Raji (cell line): ENCODE measurements around the gene F2.

Experiments used
- POLR2A ChIP-seq: IDR thresholded peaks from 2 replicates; pipeline ENCODE4 v1.6.1; 2011; ENCODE audit warnings: low read depth, low read length, control low read depth; ENCODE audit not compliant: insufficient read depth

The F2 gene

DNA sequence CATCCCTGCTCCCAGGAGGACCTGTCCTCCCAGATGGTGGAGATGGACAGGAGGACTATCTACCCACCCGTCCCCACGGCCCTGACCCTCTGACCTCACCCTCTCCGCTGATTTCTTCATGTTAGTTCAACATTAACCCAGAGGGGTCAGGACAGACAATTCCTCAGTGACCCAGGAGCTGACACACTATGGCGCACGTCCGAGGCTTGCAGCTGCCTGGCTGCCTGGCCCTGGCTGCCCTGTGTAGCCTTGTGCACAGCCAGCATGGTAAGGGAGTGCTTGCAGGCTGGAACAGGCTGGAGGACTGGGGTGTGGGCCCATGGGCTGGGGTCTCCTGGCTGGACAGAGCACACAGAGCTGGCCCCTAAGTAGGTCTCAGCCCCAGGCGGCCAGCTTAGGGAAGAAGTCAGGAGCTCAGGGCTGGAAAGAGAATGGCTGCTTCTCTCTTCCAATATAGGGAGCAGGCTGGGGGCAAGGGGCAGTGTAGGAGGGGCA, at the start of gene F2:
F2 (plus strand) TSS at position 166 of the 495 bp plus-strand sequence; CDS start at position 189, 23 bp downstream.
- no peak for TF ChIP-seq POLR2A

DNA sequence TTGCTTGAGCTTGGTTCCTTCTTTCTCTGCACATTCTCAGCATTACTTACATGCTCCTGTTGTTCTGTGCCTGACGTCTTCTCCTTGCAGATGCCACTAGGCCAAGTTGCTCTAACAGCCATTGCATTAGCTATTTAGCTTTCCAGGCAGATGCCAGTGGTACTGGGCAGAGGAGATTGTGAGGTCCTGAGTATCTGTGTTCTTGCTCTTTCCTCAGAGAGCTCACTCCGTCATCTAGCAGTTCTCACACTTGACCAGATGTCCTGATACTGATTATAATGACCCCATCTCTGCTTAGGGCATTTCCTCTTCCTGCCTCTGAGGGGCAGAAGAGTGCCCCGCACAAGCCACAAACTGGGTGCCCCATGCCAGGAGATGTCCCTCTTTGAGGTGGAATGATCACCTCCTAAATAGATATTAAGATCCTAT, 49.3 kb upstream of the F2 start:
- TF ChIP-seq POLR2A: no peak

DNA sequence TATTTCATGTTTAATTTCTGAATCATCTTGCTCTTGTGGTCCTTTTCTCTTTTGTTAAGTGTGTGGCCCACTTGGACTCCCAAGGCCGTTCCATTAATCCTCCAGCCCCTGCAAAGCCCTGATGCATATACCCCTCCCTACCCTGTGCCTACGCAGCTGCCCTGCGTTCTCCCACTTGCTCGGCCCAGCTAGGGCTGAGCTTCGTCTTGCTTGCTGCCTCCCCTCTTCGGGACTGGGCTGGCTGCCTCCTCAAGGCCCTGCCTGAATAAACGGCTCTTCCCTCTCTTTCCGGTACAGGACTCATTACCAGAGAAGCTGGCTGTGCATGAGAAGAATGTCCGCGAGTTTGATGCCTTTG, 47.1 kb upstream of the F2 start:
- no peak for TF ChIP-seq POLR2A

DNA sequence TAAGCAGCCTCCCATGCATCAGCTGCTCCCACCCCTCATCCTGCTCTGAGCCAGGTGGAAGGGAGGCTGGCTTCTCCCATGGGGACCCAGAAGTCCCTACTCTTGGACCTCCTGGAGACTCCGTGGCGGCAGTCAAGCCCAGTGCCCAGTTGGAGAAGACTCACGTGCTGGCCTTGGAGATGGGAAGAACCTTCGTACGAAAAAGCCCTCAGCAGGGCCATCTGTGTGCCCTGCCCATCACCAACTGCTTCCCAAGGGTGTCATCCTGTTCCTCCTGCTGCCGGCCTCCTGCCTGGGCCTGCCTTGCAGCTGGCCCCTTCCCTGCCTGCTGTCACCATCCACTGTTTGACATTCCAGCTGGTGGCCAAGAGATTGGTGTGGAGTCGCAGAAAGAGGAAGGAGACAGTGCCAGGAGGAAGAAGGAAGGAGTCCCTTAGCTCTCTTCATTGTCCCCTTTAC, 46.6 kb upstream of the F2 start:
- no peak for TF ChIP-seq POLR2A

DNA sequence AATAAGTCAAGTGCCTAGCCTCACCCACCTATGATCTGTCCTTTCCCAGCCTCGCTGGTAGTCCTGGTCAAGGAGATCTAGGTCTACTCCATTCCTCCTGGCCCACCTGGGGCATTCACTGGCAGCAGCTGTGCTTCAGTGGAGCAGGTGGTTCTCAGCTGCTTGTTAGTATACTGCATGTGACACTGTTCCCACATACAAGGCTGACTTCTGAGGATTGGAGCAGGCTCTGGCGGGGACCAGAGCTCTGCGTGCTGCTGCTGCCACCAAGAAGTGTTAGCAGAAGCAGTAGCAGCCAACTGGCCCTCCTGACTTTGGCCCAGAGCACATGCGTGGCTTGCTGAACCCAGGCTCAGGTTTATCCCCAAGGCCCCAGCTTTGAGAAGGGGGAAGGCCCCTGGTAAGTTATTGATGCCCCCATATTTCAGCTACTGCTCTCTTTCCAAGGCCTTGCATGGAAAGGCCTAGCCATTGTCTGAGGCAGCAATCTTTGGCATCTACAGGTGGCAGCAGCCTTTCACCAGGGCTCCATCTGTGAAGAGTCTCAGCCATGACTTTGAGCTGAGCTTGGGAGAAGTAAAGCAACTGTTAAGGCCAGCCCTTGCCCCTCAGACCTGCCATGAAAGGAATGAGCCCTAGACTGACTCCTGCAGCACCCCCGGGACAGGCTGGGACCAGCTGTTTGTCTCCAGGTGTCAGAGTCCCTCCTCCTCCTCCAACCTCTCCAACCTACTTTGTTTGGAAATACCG, 45.1 kb upstream of the F2 start:
- no peak for TF ChIP-seq POLR2A

DNA sequence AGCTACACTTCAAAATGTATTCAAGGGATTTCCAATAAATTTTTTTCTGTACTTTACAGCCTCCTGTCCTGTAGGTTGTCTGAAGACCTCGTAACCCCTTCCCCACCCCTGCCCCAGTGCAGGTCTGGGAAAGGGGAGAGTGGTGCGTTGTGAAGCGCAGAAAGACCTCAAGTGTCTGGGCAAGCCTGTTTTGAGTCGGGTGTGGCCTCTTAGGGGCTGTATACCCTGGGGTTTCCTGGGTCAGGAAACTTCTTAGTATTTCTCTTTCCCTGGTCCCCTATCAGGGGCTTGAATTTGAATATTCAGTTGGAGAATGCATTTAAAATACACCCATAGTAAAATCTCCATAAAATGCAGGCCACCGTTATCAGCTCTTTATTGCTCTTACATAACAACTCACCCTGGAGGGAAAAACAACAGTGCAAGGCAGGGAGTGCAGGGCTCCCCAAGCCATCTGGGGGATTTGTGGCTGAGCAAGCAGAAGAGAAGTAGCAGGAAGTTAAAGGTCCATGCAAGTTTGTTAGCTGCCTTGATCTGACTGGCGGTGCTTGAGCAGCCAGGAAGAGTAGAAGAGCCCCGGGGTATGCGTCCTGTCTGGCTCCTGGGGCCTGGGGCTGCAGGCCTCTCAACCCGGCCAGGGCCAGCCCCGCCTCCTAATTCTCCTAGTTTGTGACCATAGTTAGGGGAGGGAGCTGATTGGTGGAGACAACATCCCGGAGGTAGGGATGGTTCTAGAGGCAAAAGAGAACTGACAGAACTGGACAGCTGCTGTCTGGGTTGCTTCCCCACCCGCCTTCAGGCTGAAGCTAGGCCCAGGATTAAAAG, 44.3 kb upstream of the F2 start:
- no peak for TF ChIP-seq POLR2A

DNA sequence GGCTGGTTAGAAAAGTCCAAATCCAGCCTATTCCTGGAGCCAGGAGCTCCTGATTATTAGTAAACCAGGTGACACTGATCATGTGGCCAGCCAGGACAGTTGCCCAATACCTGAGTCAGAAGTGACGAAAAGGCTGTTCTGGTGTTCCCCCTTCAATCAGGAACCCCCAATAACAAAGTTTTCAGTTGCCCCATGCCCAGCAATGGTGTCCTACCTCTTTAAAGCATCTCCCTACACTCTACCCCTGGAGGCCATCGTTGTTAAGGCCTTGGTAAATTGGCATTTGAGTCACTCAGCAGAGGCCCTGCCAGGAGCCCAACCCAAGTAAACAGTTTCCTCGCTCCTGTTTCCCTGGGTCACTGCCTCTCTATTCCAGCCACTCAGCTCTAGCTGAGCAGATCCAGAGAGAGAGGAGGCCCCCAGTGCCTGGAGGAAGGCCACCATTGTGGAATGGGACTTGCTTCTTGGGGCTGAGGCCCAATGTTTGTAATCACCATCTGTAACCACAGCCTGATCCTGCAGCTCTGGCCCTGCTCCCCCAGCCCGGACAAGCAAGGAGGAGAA, 43.6 kb upstream of the F2 start:
- TF ChIP-seq POLR2A: no peak

DNA sequence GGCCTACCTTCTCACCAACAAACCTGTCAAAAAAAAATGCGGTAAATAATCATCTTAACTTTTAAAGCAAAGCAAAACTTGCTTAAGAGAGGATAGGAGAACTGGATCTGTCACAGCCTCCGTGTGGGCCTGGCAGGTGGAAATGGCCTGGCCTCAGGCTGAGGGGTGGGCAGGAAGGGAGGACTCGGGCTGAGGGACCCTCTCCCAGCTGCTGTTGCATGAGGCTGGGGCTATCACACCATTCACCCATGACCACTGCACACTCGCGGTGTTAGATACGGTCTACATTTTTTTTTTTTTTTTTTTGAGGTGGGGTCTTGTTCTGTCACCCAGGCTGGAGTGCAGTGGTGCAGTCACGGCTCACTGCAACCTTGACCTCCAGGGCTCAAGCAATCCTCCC, 43.1 kb upstream of the F2 start:
- TF ChIP-seq POLR2A: no peak

DNA sequence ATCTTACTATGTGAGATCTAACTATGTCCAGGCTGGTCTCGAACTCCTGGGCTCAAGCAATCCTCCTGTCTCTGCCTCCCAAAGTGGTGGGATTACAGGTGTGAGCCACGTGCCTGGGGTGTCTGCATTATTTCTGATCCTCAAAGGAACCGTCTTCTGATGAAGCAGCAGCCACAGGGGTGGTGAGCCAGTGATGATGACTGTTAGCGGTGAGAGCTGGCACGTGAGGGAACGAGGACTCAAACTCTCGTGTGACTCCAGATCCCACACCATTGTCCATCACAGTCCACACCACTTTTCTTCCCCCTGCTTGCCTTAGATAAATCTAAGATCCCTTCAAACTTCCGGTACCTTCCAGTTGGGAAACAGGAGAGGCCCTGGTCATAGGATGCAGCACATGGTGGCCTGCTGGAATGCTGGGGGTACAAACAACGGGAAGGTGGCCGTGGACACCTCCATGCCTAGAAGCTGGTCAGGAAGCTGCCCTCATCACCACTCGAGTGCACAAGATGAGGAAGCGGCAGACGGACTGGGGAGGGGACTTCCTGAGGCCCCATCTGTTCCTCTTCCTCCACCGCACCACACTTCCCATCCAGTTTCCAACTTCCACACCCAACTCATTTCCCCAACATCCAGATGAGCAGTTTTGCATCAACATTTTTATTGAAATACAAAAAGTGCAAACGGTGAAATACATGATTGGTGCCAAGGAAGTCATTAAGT, 42.4 kb upstream of the F2 start:
- no peak for TF ChIP-seq POLR2A

DNA sequence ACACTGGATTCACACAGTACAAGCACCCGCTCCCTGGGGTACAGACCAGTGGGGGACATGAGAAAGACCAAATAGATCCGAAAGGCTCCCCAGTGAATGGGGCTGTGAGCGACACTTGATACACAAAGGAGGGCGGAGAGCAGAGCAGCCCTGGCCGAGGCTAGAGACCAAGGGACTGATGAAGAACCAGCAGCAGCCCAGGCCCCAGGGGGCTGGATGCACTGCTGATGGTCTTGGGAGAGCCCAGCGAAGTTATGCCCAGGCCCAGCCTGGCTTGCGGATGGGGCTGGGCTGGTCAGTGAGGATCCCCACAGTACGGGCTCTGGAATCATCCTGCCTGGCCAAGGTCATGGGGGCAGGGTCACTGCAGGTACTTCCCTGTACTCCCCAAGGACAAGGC, 41.8 kb upstream of the F2 start:
- no peak for TF ChIP-seq POLR2A

DNA sequence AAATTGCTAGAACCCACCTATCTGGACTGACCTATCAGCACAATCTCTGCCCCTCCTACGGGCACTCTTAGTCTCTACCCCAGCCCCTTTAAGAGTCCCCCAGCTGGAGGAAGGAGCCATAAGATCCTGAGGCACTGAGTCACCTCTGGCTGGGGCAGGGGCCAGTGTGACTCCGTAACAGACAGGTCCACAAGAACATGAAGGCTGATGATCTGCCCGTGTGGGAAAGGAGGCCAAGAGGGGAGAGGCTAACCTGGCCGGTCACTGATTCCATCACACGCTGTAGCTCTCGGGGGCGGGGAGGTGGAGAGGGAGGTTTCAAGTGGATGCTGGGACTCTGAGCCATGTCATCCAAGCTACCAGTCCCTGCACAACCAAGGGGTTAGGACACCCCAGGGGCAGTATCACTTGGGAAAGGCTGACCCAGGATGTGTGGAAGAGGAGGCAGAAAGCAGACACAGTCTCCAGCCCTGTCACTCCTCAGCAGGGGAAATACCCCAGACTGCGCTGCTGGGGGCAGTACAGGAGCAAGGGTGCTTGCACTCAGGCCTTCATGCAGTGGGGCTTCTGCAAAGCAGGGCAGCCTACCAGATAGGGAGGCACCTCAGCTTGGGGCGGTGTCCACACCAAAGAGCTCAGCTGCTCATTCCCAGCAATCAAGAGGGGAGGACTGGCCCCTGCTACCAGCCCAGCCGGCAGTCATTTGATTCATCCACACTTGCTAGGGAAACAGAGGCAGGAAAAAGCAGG, 40.8 kb upstream of the F2 start:
- TF ChIP-seq POLR2A: no peak

DNA sequence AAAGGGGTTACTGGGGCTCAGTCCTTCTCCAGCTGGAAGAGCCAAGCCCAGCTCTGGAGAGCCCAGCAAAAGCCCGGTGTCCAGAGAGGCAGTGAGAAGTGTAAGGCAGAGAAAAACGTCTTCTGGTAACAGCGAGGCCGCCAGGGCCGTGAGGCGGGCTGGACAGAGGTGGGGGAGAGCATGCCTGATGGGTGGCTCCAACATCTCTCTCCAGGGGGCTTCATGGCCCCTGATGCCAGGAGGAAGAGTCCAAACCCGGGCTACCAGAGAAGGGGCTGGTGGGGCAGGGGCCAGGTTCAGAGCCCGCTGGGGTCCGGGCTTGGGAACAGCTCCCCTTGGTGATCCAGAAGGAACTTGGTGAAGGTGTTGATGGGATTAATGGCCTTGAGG, 40.3 kb upstream of the F2 start:
- no peak for TF ChIP-seq POLR2A

DNA sequence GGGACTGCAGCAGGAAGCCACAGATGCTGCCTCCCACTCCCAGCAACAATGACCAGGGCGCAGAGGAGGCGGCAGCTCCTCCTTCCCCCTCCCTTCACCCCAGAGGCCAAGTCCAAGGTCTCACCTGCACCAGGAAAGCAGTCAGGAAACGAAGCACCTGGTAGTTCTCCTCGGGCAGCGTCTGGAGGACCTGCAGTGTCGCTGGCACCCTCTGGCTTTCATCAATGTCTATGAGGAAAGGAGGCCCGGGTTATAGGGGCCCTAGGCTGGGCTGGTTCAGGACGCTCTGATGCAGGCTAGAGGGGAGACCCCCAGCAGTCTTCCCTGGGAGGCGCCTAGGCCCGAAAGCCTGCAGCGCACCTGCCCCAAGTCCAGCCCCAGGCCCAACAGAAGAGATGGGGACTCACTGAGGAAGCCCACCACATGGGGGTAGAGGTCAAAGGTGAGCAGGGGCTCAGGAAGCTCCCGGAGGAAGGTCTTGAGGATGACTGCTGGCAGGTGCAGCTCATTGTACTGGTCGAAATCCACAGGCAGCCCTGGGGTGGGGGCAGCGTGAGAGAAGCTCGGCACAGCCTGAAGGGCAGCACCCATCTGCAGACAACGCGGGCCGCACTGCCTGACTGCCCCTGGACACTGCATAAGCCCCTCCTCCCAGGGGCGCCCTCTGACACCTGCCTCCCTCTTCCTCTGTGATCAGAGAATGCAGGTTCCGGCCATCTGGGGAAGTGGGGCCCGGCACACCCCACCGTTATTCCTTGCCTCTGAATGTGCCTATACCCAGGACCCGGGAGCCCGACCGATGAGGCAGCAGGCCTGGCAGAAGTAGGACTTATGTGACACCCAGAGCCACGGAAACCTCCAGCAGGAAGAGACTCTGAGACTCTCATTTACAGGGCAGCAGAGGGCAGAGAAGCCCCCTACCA, 39.5 kb upstream of the F2 start:
- TF ChIP-seq POLR2A: no peak

DNA sequence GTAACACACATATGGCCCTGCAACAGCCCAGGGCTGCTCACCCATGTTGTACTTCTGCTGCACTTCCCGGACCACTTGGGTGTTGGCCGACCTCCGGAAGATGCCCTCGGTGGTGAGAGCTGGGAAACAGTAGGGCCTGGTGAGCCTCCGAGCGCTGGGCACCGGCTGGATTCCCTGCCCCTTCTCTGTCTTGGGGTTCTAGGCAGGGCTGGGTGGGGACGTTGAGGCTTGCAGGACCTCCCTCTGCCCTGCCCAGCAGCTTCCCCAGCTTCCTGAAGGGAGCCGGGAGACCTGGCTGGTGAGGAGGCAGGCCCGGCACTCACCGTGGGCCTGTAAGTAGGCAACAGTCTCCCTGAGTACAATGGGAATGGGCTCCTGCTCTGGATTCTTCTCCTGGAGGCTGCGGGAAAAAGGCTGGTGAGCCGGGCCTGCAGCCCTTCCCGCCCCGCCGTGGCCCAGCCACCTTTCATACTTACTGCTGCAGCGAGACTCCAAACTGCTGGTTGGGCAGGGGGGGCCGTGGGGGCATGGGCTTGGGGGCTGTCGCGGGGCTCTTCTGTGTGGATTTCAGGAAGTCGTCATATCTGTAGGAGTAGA, 38.8 kb upstream of the F2 start:
- TF ChIP-seq POLR2A: no peak

DNA sequence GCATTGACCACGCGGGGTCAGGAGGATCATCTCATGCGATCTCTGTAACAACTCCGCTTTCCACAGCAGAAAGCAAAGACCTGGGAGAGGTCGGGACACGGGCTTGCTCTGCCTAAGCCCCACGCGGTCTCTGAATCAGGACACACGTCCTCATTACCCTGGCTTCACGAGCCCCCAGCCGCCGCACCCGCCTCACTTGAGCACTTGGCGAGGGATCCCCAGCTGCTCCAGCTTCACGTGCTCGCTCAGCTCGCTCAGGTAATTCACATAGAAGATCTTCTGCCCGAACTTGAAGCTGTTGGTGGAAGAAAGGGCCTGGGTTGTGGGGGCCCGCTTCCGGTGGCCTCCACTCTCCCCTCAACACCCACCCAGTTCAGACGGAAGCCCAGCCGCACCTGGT, 38.2 kb upstream of the F2 start:
- TF ChIP-seq POLR2A: no peak
